T follicular helper cell (primary cell): Measurements from ENCODE around the gene TUBA4B.

Experiments
- DNase-seq: peaks from one replicate; pipeline ENCODE4 v3.0.0-alpha.2; 2020; ENCODE audit warnings: low read depth
- total RNA-seq, 2 experiments: gene quantifications; one replicate each; lab custom pipeline; 2026; lab: John Stamatoyannopoulos, UW

Gene TUBA4B
- total RNA-seq, result 0 to 0.04 reads per million in 2 experiments

GRCh38 chr2:219252900-219253752 is at the start of gene TUBA4B:
TUBA4B (plus strand) TSS chr2:219253243; CDS start chr2:219253408, 165 bp downstream.
- DNase-seq, result peak; percentile 33

GRCh38 chr2:219204425-219205164 is 48.4 kb upstream of the TUBA4B start:
- DNase-seq, result no peak

GRCh38 chr2:219205165-219205538 is 47.9 kb upstream of the TUBA4B start:
- no peak for DNase-seq

- no peak for DNase-seq
These were observed 47.1 kb upstream of the TUBA4B start for GRCh38 chr2:219205981-219206327.

GRCh38 chr2:219206328-219207133 is 46.5 kb upstream of the TUBA4B start, which contains the start of gene ZFAND2B:
ZFAND2B (plus strand) TSS chr2:219206782; CDS start chr2:219206988, 206 bp downstream.
- peak; percentile 91 for DNase-seq

GRCh38 chr2:219207134-219207883 is 45.7 kb upstream of the TUBA4B start:
- no peak for DNase-seq

- DNase-seq, result no peak
These were observed 44.9 kb upstream of the TUBA4B start for GRCh38 chr2:219207884-219208740.

GRCh38 chr2:219209236-219210195 is 43.5 kb upstream of the TUBA4B start:
- DNase-seq, result no peak

GRCh38 chr2:219210196-219210885 is 42.7 kb upstream of the TUBA4B start:
- no peak for DNase-seq

GRCh38 chr2:219210886-219211362 is 42.1 kb upstream of the TUBA4B start:
- DNase-seq, result no peak

- DNase-seq, result no peak
These were observed 40.0 kb upstream of the TUBA4B start for GRCh38 chr2:219213026-219213415.

GRCh38 chr2:219213486-219214071 is 39.5 kb upstream of the TUBA4B start:
- no peak for DNase-seq

- DNase-seq, result no peak
These were observed 38.9 kb upstream of the TUBA4B start for GRCh38 chr2:219214141-219214540.

GRCh38 chr2:219214786-219215185 is 38.3 kb upstream of the TUBA4B start:
- DNase-seq, result no peak

GRCh38 chr2:219215871-219216534 is 37.0 kb upstream of the TUBA4B start:
- DNase-seq, result no peak

GRCh38 chr2:219216535-219216915 is 36.5 kb upstream of the TUBA4B start:
- no peak for DNase-seq

GRCh38 chr2:219218217-219218731 is 34.8 kb upstream of the TUBA4B start:
- DNase-seq, result no peak
